HepG2 (cell line): ENCODE results near the gene GPHN. TPM values are rescaled to one million over a fixed set of nuclear protein-coding genes. Genes with fewer than 3 reads are reported as not detected.

ENCODE experiments used
- ATAC-seq: fragments of 200-7000 bp; cut with Tn5 transposase; 3 replicates; pipeline ENCODE4 v1.9.1; 2020; ENCODE audit warnings: mild to moderate bottlenecking, moderate library complexity
- BruUV-seq: library from RNA; stranded (reverse); fragments of 400-500 nt; replicated peaks from 2 replicates; lab custom pipeline; 2021; lab: Mats Ljungman, UMichigan
- CTCF ChIA-PET: fragments of 300-600 bp; formaldehyde crosslinking; extraction: SDS; loops from one replicate; lab custom pipeline; 2021; ENCODE audit warnings: low total read pairs, inconsistent platforms, low intra/inter-chr PET ratio; lab: Yijun Ruan, JAX
- POLR2A ChIA-PET: fragments of 350-600 bp; sonication (Branson Sonifier 250); formaldehyde crosslinking; loops from one replicate; lab custom pipeline; 2020; ENCODE audit warnings: antibody characterized with exemption, inconsistent platforms; lab: Yijun Ruan, JAX
- DNase-seq: peaks from one replicate; pipeline ENCODE4 v3.0.0-alpha.2; 2015; ENCODE audit warnings: low spot score
- FAIRE-seq: peaks from 3 replicates; lab custom pipeline; 2011; peaks lifted over from hg19 to GRCh38; lab: Jason Lieb, UNC
- H2AFZ ChIP-seq: one replicate; pipeline ENCODE4 v1.6.1; 2011; ENCODE audit warnings: low read length, inconsistent platforms
- H3K27ac ChIP-seq: fragments of 300-600 bp; 3 replicates; pipeline ENCODE4 v1.8.0; 2011; ENCODE audit warnings: mixed run types, mild to moderate bottlenecking, mixed read lengths, low read length, inconsistent platforms; ENCODE audit not compliant: insufficient read depth; ENCODE audit errors: extremely low read length
- H3K27me3 ChIP-seq, 2 experiments: fragments of 200-600 bp in 1 of 2; 2 replicates in 1 of 2; 3 replicates in 1 of 2; pipeline versions ENCODE4 v1.6.0 to v1.8.0; 2011; ENCODE audit warnings: low read length in 2 of 2, mild to moderate bottlenecking in 2 of 2, moderate library complexity in 2 of 2, inconsistent platforms in 1 of 2; ENCODE audit not compliant: insufficient read depth in 2 of 2, control insufficient read depth in 1 of 2
- H3K36me3 ChIP-seq, 2 experiments: fragments of 200-600 bp in 1 of 2; replicated peaks in 1 of 2; 2 replicates in 1 of 2; 3 replicates in 1 of 2; pipeline versions ENCODE4 v1.5.1 to v1.8.0; 2011; ENCODE audit warnings: low read length in 2 of 2, inconsistent platforms in 1 of 2; ENCODE audit not compliant: insufficient read depth in 2 of 2, control insufficient read depth in 1 of 2
- H3K4me1 ChIP-seq: 2 replicates; pipeline ENCODE4 v1.5.1; 2012; ENCODE audit warnings: low read length, inconsistent platforms; ENCODE audit not compliant: insufficient read depth
- H3K4me2 ChIP-seq: 2 replicates; pipeline ENCODE4 v1.6.0; 2011; ENCODE audit warnings: low read depth, low read length, inconsistent platforms
- H3K4me3 ChIP-seq, 3 experiments: fragments of 200-600 bp in 1 of 3; sonication (generic), shearing (Covaris generic) in 1 of 3; replicated peaks in 1 of 3; 2 replicates each; pipeline ENCODE4 v1.5.1; 2011 to 2016; ENCODE audit warnings: low read length in 3 of 3, inconsistent platforms in 2 of 3, low read depth in 2 of 3, mild to moderate bottlenecking in 2 of 3, control low read depth in 1 of 3, mixed read lengths in 1 of 3; ENCODE audit not compliant: insufficient read depth in 1 of 3
- H3K79me2 ChIP-seq: one replicate; pipeline ENCODE4 v1.6.1; 2011; ENCODE audit warnings: low read length, inconsistent platforms; ENCODE audit not compliant: insufficient read depth
- H3K9ac ChIP-seq: 2 replicates; pipeline ENCODE4 v1.6.0; 2011; ENCODE audit warnings: mild to moderate bottlenecking, low read depth, low read length, inconsistent platforms; ENCODE audit not compliant: insufficient read depth
- H3K9me3 ChIP-seq: 2 replicates; pipeline ENCODE4 v1.5.1; 2012; ENCODE audit warnings: mild to moderate bottlenecking, low read length
- H4K20me1 ChIP-seq: 2 replicates; pipeline ENCODE4 v1.6.0; 2011; ENCODE audit warnings: inconsistent platforms, mild to moderate bottlenecking, low read length, moderate library complexity; ENCODE audit not compliant: insufficient read depth
- BORCS8-MEF2B ChIP-seq: sonication (generic); formaldehyde crosslinking; IDR thresholded peaks from 2 replicates; pipeline ENCODE4 v1.8.0; 2022; ENCODE audit warnings: mild to moderate bottlenecking, missing genetic modification reagents
- GTF2F1 ChIP-seq: fragments of 150-350 bp; IDR thresholded peaks from 2 replicates; pipeline ENCODE4 v1.6.1; 2014; ENCODE audit warnings: low read length
- HNF4G ChIP-seq, 2 experiments: sonication (generic) in 1 of 2; formaldehyde crosslinking in 1 of 2; IDR thresholded peaks; 2 replicates each; pipeline versions ENCODE4 v1.4.0 to v1.6.1; 2011 to 2020; ENCODE audit warnings: borderline replicate concordance in 2 of 2, low read depth in 2 of 2, mild to moderate bottlenecking in 2 of 2, low read length in 1 of 2, missing genetic modification reagents in 1 of 2, moderate library complexity in 1 of 2
- KAT2B ChIP-seq: fragments of 150-350 bp; IDR thresholded peaks from 2 replicates; pipeline ENCODE4 v1.6.1; 2014; ENCODE audit warnings: low read depth, low read length, borderline replicate concordance
- MIXL1 ChIP-seq: IDR thresholded peaks from 2 replicates; pipeline ENCODE4 v1.6.1; 2016
- TBX2 ChIP-seq: sonication (generic); formaldehyde crosslinking; IDR thresholded peaks from 2 replicates; pipeline ENCODE4 v1.5.0; 2020; ENCODE audit warnings: missing genetic modification reagents, mild to moderate bottlenecking, borderline replicate concordance
- TSC22D2 ChIP-seq: sonication (generic); formaldehyde crosslinking; IDR thresholded peaks from 2 replicates; pipeline ENCODE4 v1.5.1; 2020; ENCODE audit warnings: missing genetic modification reagents, mild to moderate bottlenecking, borderline replicate concordance
- ZBTB42 ChIP-seq: sonication (generic); formaldehyde crosslinking; IDR thresholded peaks from 2 replicates; pipeline ENCODE4 v1.5.0; 2020; ENCODE audit warnings: mild to moderate bottlenecking, missing genetic modification reagents
- ZNF136 ChIP-seq: sonication (generic); formaldehyde crosslinking; IDR thresholded peaks from 2 replicates; pipeline ENCODE4 v1.8.1; 2022; ENCODE audit warnings: low read depth, mild to moderate bottlenecking, moderate library complexity, missing genetic modification reagents
- ZNF180 ChIP-seq: sonication (generic); formaldehyde crosslinking; IDR thresholded peaks from 2 replicates; pipeline ENCODE4 v1.4.0; 2020; ENCODE audit warnings: low read depth, missing genetic modification reagents, borderline replicate concordance
- ZNF20 ChIP-seq: sonication (generic); formaldehyde crosslinking; IDR thresholded peaks from 2 replicates; pipeline ENCODE4 v1.4.0; 2020; ENCODE audit warnings: mild to moderate bottlenecking, moderate library complexity, missing genetic modification reagents
- ZNF546 ChIP-seq: sonication (generic); formaldehyde crosslinking; conservative IDR thresholded peaks from 2 replicates; pipeline ENCODE4 v1.8.1; 2023; ENCODE audit warnings: mild to moderate bottlenecking, missing genetic modification reagents
- WGBS: methylation state at CpG from one replicate; pipeline ENCODE4 v1.1.6; 2017; ENCODE audit warnings: low lambda C conversion rate; 5-methylcytosine and 5-hydroxymethylcytosine counted together
- in situ Hi-C: cut with HindIII; loops from 2 replicates; pipeline ENCODE4 v1.10.0; 2017; ENCODE audit warnings: low pct_unique_long_range_greater_than_20kb; ENCODE audit not compliant: extremely low pct_ligation_motif_present
- intact Hi-C: fragments of 100-400 bp; cut with micrococcal nuclease; formaldehyde crosslinking; loops from one replicate; pipeline ENCODE4 v1.10.0; 2022; ENCODE audit not compliant: unreplicated experiment
- polyA plus RNA-seq, 8 experiments: library from polyadenylated mRNA; depleted of rRNA in 3 of 8; stranded (reverse) in 7 of 8; unstranded in 1 of 8; fragments of >200 nt; fragmentation: Illumina TruSeq in 4 of 8; extraction: Trizol in 4 of 8; gene quantifications; 2 replicates each; pipeline versions ENCODE4 v1.2.1 to v1.2.3, GENCODE V29; 2011 to 2016; ENCODE audit warnings: low read depth in 4 of 8, missing spikeins in 1 of 8, mixed read lengths in 1 of 8; ENCODE audit not compliant: insufficient read depth in 1 of 8
- total RNA-seq, 5 experiments: library from RNA; depleted of rRNA; stranded (reverse); fragments of >200 nt; fragmentation: Illumina TruSeq; extraction: Trizol; gene quantifications; 2 replicates each; pipeline ENCODE4 v1.2.3, GENCODE V29; 2016; ENCODE audit warnings: low read depth in 1 of 5
- TF ChIP-seq, protein P1 (sequence below): sonication (generic); formaldehyde crosslinking; IDR thresholded peaks from 2 replicates; pipeline ENCODE4 v1.4.0; 2020; ENCODE audit warnings: missing genetic modification reagents, borderline replicate concordance
- TF ChIP-seq, protein P2 (sequence below): sonication (generic); formaldehyde crosslinking; IDR thresholded peaks from 2 replicates; pipeline ENCODE4 v1.9.0; 2022; ENCODE audit warnings: low read depth, missing genetic modification reagents

GPHN gene
- total and polyA plus RNA-seq, 2 of the 13 experiments (the other 11 are each of a cell fraction or from before 2014, with no cell fraction given): 12.7 to 19.2 TPM

DNA sequence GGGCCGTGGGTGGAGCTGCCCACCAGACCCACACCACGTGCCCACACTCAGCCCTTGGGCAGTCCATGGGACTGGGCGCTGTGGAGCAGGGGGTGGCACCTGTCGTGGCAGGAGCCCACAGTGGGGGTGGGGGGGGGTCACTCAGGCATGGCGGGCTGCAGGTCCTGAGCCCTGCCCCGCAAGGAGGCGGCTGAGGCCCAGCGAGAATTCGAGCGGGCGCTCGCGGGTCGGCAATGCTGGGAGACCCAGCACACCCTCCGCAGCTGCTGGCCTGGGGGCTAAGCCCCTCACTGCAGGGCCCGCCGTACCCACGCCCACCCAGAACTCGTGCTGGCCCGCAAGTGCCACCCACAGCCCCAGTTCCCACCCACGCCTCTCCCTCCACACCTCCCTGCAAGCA is 548.7 kb downstream of the GPHN start:
- no peak for DNase-seq
- ATAC-seq: no peak
- Histone ChIP-seq H2AFZ (no peak overlapping the region), H3K79me2 (no peaks in the 10 kb centered on the region), H3K27ac (no peak overlapping the region), H3K9me3 (peaks cover 5% of the 10 kb centered on the region; the same call in 1 of the 2 replicates), H3K9ac (no peak overlapping the region), H3K27me3 (no peaks in the 10 kb centered on the region), H3K4me3 (no peak overlapping the region), H3K4me1 (no peaks in the 10 kb centered on the region), H4K20me1 (no peaks in the 10 kb centered on the region), H3K36me3 (0 out of 5 replicates have a peak, but pooled peaks cover 0 to 4% of the 10 kb centered on the region in 2 experiments), H3K4me2 (no peak overlapping the region)
- FAIRE-seq: no peak
- intact Hi-C loops: no loop called here
- in situ Hi-C loops: no loop called here
- no TSS peak for BruUV-seq
- CTCF ChIA-PET: no interaction called here
- WGBS: 98% methylated on average over 12 of the region's 21 CpGs
- TF ChIP-seq, protein P1, sequence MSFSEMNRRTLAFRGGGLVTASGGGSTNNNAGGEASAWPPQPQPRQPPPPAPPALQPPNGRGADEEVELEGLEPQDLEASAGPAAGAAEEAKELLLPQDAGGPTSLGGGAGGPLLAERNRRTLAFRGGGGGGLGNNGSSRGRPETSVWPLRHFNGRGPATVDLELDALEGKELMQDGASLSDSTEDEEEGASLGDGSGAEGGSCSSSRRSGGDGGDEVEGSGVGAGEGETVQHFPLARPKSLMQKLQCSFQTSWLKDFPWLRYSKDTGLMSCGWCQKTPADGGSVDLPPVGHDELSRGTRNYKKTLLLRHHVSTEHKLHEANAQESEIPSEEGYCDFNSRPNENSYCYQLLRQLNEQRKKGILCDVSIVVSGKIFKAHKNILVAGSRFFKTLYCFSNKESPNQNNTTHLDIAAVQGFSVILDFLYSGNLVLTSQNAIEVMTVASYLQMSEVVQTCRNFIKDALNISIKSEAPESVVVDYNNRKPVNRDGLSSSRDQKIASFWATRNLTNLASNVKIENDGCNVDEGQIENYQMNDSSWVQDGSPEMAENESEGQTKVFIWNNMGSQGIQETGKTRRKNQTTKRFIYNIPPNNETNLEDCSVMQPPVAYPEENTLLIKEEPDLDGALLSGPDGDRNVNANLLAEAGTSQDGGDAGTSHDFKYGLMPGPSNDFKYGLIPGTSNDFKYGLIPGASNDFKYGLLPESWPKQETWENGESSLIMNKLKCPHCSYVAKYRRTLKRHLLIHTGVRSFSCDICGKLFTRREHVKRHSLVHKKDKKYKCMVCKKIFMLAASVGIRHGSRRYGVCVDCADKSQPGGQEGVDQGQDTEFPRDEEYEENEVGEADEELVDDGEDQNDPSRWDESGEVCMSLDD: no peak
- TF ChIP-seq TBX2 (no peak), ZNF546 (CRISPR knock-in tag) (no peak), TSC22D2 (no peak), ZNF136 (CRISPR knock-in tag) (no peak), MIXL1 (CRISPR knock-in tag) (no peak)
- POLR2A ChIA-PET: no interaction called here

DNA sequence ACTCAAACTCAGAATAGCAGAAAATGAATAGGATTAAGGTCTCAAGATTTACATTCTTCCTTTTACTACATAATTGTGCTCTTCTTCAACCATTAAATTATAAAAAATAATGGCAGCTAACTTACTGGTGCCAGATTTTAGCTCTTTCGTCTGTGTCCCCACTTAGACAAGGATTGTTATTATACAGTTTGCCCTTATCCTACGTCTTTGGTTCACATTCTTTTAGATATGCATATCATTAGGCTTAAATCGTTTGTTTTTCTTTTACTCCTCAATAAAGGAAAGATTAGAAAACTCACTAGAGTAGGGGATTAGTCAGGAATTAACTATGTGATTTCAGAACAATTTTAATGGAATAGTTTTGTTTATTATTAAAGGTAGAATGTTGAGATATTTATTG is 551.6 kb downstream of the GPHN start:
- no TSS peak for BruUV-seq
- no peak for DNase-seq
- Histone ChIP-seq H3K27ac (no peak overlapping the region), H4K20me1 (no peaks in the 10 kb centered on the region), H3K4me1 (no peaks in the 10 kb centered on the region), H3K4me3 (no peak overlapping the region), H3K36me3 (no peaks in the 10 kb centered on the region), H3K4me2 (no peak overlapping the region), H3K9me3 (no peaks in the 10 kb centered on the region), H3K79me2 (no peaks in the 10 kb centered on the region), H3K27me3 (no peaks in the 10 kb centered on the region), H2AFZ (no peak overlapping the region), H3K9ac (no peak overlapping the region)
- CTCF ChIA-PET: no interaction called here
- ATAC-seq: no peak
- WGBS: 91% methylated on average over 3 of the region's 3 CpGs
- in situ Hi-C loops (no loop called here), intact Hi-C loops (no loop called here)
- POLR2A ChIA-PET: no interaction called here
- no peak for FAIRE-seq
- TF ChIP-seq BORCS8-MEF2B (CRISPR knock-in tag) (no peak), MIXL1 (CRISPR knock-in tag) (no peak), GTF2F1 (no peak), ZNF20 (CRISPR knock-in tag) (no peak), HNF4G (IDR thresholded peaks at IDR 0.05; ENCODE audit: borderline replicate concordance, low read depth, low read length) (no peak), HNF4G (CRISPR knock-in tag; IDR thresholded peaks at IDR 0.05; ENCODE audit: borderline replicate concordance, low read depth) (no peak), ZBTB42 (CRISPR knock-in tag) (no peak), ZNF180 (CRISPR knock-in tag) (no peak), KAT2B (no peak)
- TF ChIP-seq, protein P2, sequence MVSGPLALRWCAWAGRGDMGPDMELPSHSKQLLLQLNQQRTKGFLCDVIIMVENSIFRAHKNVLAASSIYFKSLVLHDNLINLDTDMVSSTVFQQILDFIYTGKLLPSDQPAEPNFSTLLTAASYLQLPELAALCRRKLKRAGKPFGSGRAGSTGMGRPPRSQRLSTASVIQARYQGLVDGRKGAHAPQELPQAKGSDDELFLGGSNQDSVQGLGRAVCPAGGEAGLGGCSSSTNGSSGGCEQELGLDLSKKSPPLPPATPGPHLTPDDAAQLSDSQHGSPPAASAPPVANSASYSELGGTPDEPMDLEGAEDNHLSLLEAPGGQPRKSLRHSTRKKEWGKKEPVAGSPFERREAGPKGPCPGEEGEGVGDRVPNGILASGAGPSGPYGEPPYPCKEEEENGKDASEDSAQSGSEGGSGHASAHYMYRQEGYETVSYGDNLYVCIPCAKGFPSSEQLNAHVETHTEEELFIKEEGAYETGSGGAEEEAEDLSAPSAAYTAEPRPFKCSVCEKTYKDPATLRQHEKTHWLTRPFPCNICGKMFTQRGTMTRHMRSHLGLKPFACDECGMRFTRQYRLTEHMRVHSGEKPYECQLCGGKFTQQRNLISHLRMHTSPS (CRISPR knock-in tag): no peak
